ENCODE measurements around the gene MTG1. TPM values are rescaled to one million over a fixed set of nuclear protein-coding genes. Genes with fewer than 3 reads are reported as not detected.
"Not testable (repeated sequence)": the region's sequence is repeated elsewhere in the genome, so short reads cannot be mapped to it uniquely, and the experiment has no call there.

The MTG1 gene
- polyA plus RNA-seq, 3 donors: 65.7 to 92.6 (median 90.0) TPM

GRCh38 chr10:133421336-133422222, 27.6 kb downstream of the MTG1 start:
- no peak for DNase-seq

DNA sequence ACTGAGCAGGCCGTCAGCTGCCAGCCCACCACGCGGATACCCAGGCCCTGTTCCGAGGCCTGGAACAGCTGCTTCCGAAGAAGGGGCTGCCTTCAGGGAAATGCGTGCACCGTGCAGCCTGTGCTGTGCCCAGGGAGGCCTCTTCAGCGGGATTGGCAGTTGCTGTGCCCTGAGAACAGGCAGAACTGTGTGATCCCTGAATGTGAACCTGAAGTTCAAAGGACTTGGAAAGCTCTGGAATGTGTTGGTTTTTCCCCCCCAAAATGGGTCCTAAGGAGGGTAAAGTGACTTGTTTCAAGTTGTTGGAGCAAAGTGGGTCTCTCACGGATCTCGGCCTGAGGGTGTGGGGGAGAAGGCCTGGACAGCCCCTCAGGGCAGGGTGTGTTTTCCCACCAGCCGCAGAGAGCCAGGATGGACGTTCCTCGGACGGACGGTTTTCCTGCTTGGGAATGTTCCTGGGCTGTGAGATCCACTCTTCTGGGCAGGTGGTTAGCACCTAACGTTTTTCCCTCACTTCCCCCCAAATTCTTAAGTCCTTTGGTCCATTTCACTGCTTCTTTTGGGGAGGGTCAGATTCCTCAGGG, 28.4 kb downstream of the MTG1 start:
- DNase-seq: no peak

DNA sequence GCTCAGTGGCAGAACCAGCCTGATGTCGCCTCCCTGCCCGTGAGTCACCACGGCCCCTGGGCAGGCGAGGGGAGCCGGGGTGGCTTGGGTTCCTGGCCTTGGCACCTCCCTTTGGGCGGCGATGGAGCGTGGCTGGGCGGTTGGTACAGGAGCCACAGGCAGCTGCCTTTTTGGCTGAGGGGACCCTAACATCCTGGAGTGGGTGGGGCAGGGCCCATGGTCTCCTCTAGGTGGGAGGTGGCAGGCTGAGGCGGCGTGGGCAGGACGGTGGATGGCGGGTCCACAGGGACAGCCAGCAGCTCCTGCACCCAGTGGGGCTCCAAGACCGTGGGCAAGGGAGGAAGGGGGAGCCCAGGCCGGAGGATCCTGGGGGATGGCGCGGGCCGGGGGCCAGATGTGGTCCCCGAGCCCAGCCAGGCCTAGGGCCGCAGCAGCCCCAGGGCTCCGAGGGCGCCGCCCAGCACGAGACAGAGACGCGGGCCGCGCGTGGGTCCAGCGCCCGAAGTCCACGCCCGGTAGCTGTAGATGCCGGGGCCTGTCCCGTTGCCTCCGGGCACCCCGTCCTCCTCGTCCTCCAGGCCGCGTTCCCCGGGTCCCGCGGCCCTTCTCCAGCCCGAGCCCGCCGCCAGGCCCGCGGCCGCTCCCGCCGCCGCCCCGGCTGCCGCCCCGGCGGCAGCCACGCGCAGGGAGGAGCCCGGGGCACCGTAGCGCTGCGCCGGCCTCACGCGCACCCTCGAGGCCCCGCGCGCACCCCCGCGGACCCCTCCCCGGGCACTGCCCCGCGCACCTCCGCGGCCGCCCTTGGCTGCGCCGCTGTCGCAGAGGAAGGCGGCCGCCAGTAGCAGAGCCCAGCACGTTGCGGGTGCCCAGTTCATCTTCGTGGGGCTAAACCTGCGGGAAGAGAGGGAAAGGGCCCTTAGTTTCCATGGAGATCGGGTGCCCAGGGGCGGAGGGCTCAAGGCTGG, 29.1 kb downstream of the MTG1 start:
- DNase-seq: no peak

DNA sequence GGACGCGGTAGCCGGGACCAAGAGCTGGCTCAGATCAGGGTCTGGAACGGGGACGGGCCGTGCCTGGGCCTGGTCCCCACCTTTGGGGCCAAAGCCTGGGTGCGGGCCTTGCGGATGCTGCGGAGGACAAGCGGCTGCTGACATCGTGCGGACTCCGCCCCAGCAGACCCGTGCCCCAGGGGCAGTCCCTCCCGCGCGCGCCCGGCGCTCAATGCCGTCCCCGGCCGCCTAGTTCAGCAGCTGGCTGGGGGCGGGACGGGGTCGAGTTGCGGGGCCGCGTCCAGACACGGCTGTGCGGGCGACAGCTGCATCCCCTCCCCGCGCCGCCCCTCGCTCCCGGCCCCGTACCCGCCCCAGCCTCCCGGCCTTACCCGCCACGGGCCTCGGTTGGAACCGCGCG, 30.1 kb downstream of the MTG1 start:
- DNase-seq: not testable (repeated sequence)

DNA sequence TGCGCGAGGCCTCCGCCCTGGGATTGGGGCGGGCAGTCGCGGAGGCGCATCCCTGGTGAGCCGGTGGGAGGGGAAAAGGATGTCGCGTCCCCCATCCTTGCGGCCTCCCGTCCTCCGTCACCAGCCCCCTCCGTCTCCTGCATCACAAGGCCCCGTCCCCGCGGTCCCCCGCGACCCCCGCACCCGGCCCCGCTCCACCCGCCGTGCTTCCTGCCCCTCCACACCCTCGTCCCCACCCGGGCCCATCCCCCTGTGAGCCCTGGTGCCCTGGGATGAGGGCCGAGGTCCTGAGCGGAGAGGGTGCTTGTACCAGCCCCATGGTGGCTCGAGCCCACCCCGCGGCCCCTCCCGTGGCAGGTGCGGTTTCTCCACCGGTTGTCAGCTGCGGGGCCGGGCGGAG, 30.6 kb downstream of the MTG1 start, which contains the start of gene SPRN:
SPRN (minus strand) TSS at position 25 of the 400 bp plus-strand sequence. CDS start 944 bp downstream, outside the sequence.
- not testable (repeated sequence) for DNase-seq

- not testable (repeated sequence) for DNase-seq
These were observed 35.6 kb downstream of the MTG1 start for GRCh38 chr10:133429571-133429970.

DNA sequence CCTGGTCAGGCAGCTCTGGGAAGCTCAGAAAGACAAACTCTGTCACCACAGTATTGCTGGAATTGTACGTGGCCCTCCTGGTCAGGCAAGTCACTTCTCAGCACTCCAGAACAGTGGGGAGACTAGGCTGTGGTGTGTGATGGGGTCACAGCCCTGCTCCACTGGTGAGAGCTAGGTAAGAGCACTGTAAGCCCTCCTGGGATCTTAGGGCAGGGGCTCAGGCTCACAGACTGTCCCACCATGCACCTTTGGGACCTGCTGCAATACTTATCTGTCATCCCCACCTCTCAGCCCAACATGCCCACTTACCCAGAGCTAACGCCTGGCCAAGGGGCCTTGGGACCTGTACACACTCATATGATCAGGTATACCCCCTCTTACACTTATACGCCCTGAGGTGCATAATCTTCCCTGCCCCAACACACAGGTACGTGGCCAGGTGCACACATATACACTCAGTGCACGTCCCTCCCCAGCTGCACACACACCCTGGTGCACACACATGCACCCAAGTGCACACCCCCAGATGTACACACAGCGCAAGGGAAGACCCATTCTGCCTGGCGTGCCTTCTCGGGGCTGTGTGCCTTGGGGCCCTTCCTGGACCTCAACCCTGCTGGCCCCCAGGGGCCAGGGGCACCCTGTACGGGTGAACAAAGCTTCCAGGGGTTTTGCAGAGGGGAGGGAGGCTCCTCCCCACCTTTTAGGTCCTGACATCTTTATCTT, 38.1 kb downstream of the MTG1 start:
- not testable (repeated sequence) for DNase-seq

GRCh38 chr10:133432789-133433188, 38.8 kb downstream of the MTG1 start:
- DNase-seq: not testable (repeated sequence)

DNA sequence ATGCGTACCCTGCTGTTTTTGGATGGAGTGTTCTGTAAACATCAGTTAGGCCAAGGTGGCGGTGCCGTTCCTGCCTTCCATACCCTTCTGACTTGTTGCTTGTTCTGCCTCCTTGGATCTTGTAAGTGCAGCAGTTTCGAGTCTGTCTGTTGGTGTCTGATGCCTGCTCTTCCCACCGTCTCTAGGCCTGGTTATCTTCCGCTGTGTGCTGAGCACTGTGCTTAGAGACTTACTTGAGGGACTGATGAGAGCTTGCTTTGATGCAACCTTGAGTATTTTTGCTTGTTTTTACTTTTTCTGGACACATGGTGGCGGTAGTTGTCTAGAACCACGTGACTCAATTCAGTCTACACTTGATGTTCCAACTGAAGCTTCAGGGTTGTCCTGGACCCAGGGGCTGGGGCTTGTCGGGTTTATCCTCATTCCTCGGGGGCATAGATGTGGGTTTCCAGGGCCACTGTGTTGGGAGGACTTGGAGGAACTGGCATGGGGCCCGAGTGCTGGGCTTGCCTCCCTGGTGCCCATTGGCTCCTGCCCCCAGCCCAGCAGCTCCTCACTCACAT, 44.8 kb downstream of the MTG1 start:
- no peak for DNase-seq

DNA sequence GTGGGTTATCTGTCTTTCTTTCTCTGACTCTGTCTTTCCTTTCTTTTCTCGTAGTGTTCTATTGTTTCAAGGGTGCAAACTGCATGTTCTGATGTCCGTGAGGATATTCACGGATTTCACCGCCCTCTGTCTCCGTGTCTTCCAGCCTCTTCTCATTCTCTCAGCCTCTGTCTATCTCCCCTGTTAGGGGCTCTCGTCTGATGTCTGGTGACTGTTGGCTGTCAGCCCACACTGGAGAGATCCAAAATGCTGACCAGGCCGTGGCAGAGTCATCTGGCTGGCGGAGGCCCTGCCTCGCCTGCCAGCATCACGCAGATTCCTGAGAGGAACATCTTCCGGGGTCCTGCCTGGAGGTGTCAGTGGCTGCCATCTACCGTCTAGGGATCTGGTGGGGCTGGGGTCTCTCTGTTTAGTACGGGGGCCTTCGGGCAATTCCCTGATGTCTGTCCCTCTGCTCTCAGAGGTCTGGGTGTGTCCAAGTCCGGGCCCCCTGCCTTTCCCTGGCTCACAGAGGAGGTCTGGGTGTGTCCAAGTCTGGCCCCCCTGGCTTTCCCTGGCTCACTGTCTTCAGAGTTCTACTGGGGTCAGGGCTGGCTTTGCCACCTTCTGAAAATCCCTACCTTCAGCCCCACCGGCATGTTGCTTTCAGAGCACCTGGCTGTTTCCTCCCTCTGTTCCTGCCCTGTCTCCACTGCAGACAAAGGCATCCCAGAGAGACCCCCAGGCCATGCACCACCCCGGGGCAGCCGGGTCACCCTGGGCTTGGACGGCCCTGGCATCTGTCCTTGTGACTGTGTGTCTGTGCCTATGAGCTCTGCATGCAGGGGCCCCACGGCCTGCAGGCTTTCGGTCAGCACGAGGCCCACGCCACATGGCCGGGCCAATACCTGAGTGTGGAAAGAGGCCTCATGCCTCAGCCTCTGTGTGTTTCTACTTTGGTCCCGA, 45.8 kb downstream of the MTG1 start:
- DNase-seq: no peak

- no peak for DNase-seq
These were observed 46.8 kb downstream of the MTG1 start for GRCh38 chr10:133440633-133441285.

GRCh38 chr10:133441356-133441755, 47.4 kb downstream of the MTG1 start:
- not testable (repeated sequence) for DNase-seq

DNA sequence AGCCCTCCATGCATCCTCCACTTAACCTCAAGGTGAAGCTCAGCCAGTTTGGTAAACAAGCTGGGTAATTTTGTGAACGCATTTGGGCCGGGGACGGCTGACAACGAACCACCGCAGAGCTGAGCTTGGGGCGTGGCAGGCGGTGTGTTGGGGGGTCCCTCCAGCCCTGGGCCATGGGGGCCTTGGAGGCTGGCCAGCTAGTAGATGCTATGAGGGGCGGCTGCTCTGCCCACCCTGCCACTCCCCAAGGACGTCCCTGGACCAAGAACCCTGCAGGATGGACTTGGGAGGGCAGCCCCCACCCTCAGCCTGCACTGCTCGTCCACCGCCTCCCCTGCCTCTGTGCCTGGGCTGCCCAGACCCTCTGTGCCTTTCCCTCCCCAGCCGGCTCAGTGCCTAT, 47.8 kb downstream of the MTG1 start:
- no peak for DNase-seq

DNA sequence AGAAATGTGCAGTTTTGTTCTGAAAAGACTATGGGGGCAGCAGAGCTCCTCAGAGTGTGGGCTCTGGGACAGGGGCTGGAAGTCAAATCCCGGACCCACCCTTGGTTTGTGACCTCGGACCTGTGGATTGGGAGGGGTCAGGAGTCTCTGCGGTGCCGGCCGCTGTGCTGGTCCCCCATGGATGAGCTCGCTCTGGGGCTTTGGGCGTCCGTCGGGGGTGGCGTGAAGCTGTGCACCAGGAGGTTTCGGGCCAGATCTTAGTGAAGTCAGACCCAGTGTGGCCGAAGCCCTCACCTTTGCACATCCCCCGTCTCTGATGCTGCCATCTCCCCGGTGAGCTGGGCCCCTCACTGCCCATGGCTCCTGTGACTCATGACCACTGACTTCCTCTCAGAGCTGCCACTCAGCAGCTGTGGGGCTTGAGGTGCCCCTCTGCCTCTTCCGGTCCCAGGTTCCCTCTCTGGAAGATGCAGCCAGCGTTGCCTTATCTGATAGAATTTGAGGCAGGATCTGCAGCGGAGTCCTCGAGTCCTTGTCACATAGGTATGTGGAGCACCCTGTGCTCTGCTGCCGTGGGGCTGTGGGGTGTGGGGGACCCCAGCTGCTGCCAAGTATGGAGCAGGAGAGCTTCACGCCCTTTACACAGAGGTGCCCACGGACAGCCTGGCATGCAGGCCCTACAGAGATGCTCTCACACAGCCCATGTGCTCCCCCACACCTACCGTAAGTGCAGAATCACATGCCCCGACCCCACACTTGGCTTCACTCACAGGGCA, 48.4 kb downstream of the MTG1 start:
- no peak for DNase-seq

- DNase-seq: no peak
These were observed 49.3 kb downstream of the MTG1 start for GRCh38 chr10:133442967-133443924.

DNA sequence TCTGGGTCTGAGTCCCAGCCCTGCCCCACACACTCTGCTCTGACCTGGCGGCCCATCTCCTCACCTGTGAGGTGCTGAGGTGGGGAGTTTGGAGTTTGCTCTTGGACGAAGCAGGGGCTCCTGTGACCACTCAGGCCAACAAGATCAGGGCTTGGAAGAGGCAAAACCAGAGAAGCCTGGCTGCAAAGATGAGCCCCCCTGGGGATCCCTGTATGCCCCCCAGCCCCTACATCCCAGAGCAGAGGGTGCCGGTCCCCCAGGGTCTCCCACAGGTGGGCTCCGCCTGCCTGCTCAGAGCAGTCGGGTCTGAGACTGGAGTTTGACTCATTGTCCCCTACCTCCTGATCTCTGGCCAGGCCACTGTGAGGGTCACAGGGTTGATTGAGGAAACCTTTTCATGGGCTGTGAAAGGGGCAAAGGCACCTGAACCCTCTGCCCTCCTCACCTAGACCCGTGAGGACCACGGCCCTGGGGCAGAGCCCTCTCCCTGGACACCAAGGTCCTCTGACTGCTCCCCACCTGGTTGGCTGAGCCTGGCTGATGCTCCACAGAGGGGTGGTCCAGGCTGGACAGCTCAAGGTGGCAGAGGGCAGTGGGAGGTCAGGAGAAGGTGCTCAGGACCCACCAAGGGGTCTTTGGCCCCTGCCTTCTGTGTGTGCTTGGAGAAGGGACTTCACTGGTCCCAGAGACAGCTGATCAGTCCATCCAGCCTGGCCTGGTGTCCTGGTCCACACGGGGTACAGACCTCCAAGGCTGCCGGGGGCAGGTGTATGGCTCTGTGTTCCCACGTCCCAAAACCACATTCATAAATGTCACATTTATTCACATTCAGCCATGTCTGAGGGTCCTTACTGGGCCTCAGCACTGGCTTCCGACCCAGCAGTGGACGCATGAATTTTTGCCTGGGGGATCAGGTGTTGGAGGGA, 50.6 kb downstream of the MTG1 start:
- DNase-seq: no peak

Measured in renal pelvis (tissue), 4 donors.